GM18858 (cell line): Measurements from ENCODE around the gene PAX2.

ENCODE experiments used
- ATAC-seq: cut with Tn5 transposase; IDR thresholded peaks from one replicate; pipeline ENCODE4 v1.9.1; 2021; ENCODE audit not compliant: unreplicated experiment

PAX2 gene

GRCh38 chr10:100750291-100751210 is 5.2 kb downstream of the PAX2 start:
- ATAC-seq = no peak

GRCh38 chr10:100751211-100751933 is 6.0 kb downstream of the PAX2 start:
- no peak for ATAC-seq

- no peak for ATAC-seq
Observed at GRCh38 chr10:100755821-100756220, 10.4 kb downstream of the PAX2 start.

GRCh38 chr10:100759331-100759730 is 13.9 kb downstream of the PAX2 start:
- ATAC-seq = no peak

- no peak for ATAC-seq
Observed at GRCh38 chr10:100760726-100761125, 15.3 kb downstream of the PAX2 start.

GRCh38 chr10:100761191-100761590 is 15.8 kb downstream of the PAX2 start:
- no peak for ATAC-seq

- ATAC-seq = no peak
Observed at GRCh38 chr10:100763043-100763747, 17.8 kb downstream of the PAX2 start.

- ATAC-seq = no peak
Observed at GRCh38 chr10:100766693-100767421, 21.5 kb downstream of the PAX2 start.

GRCh38 chr10:100767422-100767775 is 22.0 kb downstream of the PAX2 start:
- ATAC-seq = no peak

- ATAC-seq = no peak
Observed at GRCh38 chr10:100769481-100769880, 24.1 kb downstream of the PAX2 start.

GRCh38 chr10:100773646-100774045 is 28.3 kb downstream of the PAX2 start:
- ATAC-seq = no peak

- no peak for ATAC-seq
Observed at GRCh38 chr10:100774223-100774622, 28.8 kb downstream of the PAX2 start.

- ATAC-seq = no peak
Observed at GRCh38 chr10:100774876-100775275, 29.5 kb downstream of the PAX2 start.

GRCh38 chr10:100775386-100775785 is 30.0 kb downstream of the PAX2 start:
- no peak for ATAC-seq

- ATAC-seq = no peak
Observed at GRCh38 chr10:100775871-100776270, 30.5 kb downstream of the PAX2 start.

GRCh38 chr10:100776671-100777070 is 31.3 kb downstream of the PAX2 start:
- ATAC-seq = no peak

GRCh38 chr10:100779329-100779728 is 33.9 kb downstream of the PAX2 start:
- ATAC-seq = no peak

- ATAC-seq = no peak
Observed at GRCh38 chr10:100780324-100780723, 34.9 kb downstream of the PAX2 start.

- ATAC-seq = no peak
Observed at GRCh38 chr10:100781145-100781665, 35.8 kb downstream of the PAX2 start.

- ATAC-seq = no peak
Observed at GRCh38 chr10:100782461-100783244, 37.3 kb downstream of the PAX2 start.
